Prostate gland (tissue), 2 donors: Measurements from ENCODE around the gene ESR1. TPM values are rescaled to one million over a fixed set of nuclear protein-coding genes. Genes with fewer than 3 reads are reported as not detected.

Experiments
- DNase-seq: peaks from one replicate; pipeline ENCODE4 v3.0.0-alpha.2; 2019; ENCODE audit warnings: low spot score
- H3K27ac ChIP-seq, 2 donors: fragments of 200-600 bp; sonication (generic); 2 replicates each; pipeline ENCODE4 v1.5.1; 2017 to 2019
- H3K27me3 ChIP-seq: fragments of 200-600 bp; sonication (generic); replicated peaks from 2 replicates; pipeline ENCODE4 v1.5.1; 2019; ENCODE audit not compliant: insufficient read depth
- H3K36me3 ChIP-seq, 2 donors: fragments of 200-600 bp; sonication (generic); 1 replicate in 1 of 2; 2 replicates in 1 of 2; pipeline versions ENCODE4 v1.5.1 to v1.8.1; 2017 to 2019
- H3K4me1 ChIP-seq: fragments of 200-600 bp; sonication (generic); replicated peaks from 2 replicates; pipeline ENCODE4 v1.5.1; 2019
- H3K4me3 ChIP-seq, 2 donors: fragments of 200-600 bp; sonication (generic); 2 replicates each; pipeline ENCODE4 v1.5.1; 2017 to 2019
- H3K9me3 ChIP-seq: fragments of 200-600 bp; sonication (generic); 2 replicates; pipeline ENCODE4 v1.5.1; 2017
- POLR2A ChIP-seq: fragments of 450-650 bp; IDR thresholded peaks from one replicate; pipeline ENCODE4 v1.6.1; 2016; ENCODE audit warnings: antibody characterized with exemption, mild to moderate bottlenecking
- POLR2AphosphoS5 ChIP-seq: sonication (generic); formaldehyde crosslinking; IDR thresholded peaks from one replicate; pipeline ENCODE4 v1.6.1; 2017; ENCODE audit warnings: antibody characterized with exemption
- WGBS: methylation state at CpG from one replicate; pipeline ENCODE4 v1.1.5; 2018; 5-methylcytosine and 5-hydroxymethylcytosine counted together
- intact Hi-C: fragments of 100-400 bp; cut with DNase I; formaldehyde crosslinking; loops from one replicate; pipeline ENCODE4 v1.14.2; 2022
- total RNA-seq, 2 donors: library from RNA; depleted of rRNA; stranded (reverse); fragments of >200 nt; gene quantifications; one replicate each; pipeline ENCODE4 v1.1.0, GENCODE V29; 2016
- TF ChIP-seq, protein P1 (sequence below), 4 experiments: fragments of 200-600 bp in 2 of 4; fragments of 450-650 bp in 2 of 4; sonication (generic) in 2 of 4; IDR thresholded peaks; 1 replicate in 3 of 4; 2 replicates in 1 of 4; pipeline ENCODE4 v1.5.1; 2016 to 2019; ENCODE audit warnings: antibody characterized with exemption in 4 of 4, mild to moderate bottlenecking in 2 of 4, moderate library complexity in 2 of 4

The ESR1 gene
- total RNA-seq, 2 donors from 2014 or later = 2.3 to 5.6 TPM

DNA sequence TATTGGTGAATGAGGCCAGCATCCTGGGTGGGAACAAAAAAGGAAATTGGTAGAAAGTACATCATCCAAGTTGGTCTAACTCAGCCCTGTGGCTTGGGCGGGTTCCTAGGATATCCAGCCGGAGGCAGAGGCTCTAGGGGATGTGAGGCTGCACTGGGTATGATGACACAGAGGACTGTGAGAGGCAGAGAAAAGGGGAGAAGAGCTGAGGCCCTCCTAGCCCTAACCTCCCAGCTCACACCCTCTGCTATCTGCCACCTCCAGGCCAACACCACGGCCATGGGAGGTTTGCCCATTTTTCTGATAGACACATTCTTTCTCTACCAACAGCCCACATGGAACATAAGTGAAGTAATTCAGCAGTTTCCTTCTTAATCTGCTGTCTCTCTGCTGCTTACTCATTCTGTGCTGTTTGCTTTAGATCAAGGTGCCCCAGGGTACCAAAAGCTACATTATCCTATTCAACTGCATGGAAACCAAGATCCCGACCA, 284.4 kb downstream of the ESR1 start:
- intact Hi-C loops = no loop called here
- no peaks in the 10 kb centered on the region for H3K36me3 ChIP-seq
- no peak for DNase-seq
- no peaks in the 10 kb centered on the region for H3K27me3 ChIP-seq
- H3K27ac ChIP-seq = peak overlapping the region; percentile 37 to 47
- no peaks in the 10 kb centered on the region for H3K9me3 ChIP-seq
- TF ChIP-seq, protein P1, sequence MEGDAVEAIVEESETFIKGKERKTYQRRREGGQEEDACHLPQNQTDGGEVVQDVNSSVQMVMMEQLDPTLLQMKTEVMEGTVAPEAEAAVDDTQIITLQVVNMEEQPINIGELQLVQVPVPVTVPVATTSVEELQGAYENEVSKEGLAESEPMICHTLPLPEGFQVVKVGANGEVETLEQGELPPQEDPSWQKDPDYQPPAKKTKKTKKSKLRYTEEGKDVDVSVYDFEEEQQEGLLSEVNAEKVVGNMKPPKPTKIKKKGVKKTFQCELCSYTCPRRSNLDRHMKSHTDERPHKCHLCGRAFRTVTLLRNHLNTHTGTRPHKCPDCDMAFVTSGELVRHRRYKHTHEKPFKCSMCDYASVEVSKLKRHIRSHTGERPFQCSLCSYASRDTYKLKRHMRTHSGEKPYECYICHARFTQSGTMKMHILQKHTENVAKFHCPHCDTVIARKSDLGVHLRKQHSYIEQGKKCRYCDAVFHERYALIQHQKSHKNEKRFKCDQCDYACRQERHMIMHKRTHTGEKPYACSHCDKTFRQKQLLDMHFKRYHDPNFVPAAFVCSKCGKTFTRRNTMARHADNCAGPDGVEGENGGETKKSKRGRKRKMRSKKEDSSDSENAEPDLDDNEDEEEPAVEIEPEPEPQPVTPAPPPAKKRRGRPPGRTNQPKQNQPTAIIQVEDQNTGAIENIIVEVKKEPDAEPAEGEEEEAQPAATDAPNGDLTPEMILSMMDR (IDR thresholded peaks at IDR 0.05) = no peak
- TF ChIP-seq POLR2A (no peak), POLR2AphosphoS5 (no peak)
- H3K4me1 ChIP-seq = peaks cover 2% of the 10 kb centered on the region
- H3K4me3 ChIP-seq = no peak overlapping the region
- WGBS = 82% methylated on average over 4 of the region's 4 CpGs

DNA sequence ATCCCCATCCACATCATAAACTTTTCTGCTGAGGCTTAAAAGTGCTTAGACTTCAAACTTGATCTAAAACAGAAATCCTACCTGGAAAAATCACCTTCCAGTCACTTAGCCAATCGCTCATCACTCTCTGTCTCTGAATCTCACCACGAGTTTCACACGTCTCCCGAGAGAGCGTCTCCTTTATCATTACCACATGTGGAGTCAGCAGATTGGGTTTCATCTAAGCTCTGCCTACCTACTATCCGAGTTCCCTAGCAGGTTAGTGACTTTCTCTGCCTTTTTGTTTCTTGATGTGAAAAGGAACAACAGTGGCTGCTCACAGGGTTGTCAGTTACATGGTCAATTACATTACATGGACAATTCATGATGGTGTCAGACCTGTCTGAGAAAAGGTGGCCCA, 286.2 kb downstream of the ESR1 start:
- WGBS = 89% methylated on average over 6 of the region's 6 CpGs
- no peak for DNase-seq
- intact Hi-C loops = no loop called here
- H3K9me3 ChIP-seq = no peaks in the 10 kb centered on the region
- H3K4me3 ChIP-seq = no peak overlapping the region
- no peaks in the 10 kb centered on the region for H3K36me3 ChIP-seq
- H3K27ac ChIP-seq = no peak overlapping the region
- peaks cover 2% of the 10 kb centered on the region for H3K4me1 ChIP-seq
- no peaks in the 10 kb centered on the region for H3K27me3 ChIP-seq
- TF ChIP-seq POLR2A = no peak
- TF ChIP-seq, protein P1 (IDR thresholded peaks at IDR 0.05) = no peak
- TF ChIP-seq POLR2AphosphoS5 = no peak

DNA sequence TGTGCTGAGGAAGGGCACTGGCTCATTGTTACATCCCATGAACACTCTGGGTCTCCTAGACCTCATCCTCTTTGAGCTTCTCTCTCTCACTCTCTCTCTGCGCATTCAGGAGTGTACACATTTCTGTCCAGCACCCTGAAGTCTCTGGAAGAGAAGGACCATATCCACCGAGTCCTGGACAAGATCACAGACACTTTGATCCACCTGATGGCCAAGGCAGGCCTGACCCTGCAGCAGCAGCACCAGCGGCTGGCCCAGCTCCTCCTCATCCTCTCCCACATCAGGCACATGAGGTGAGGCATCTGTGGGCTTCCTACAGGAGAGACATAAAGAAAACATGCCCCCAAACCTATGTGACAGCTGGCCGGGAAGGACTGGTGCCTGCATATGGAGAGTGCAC, 286.8 kb downstream of the ESR1 start:
- 94% methylated on average over 4 of the region's 4 CpGs for WGBS
- DNase-seq = no peak
- H3K36me3 ChIP-seq = no peaks in the 10 kb centered on the region
- H3K27me3 ChIP-seq = no peaks in the 10 kb centered on the region
- TF ChIP-seq POLR2A (no peak), POLR2AphosphoS5 (no peak)
- TF ChIP-seq, protein P1 (IDR thresholded peaks at IDR 0.05) = no peak
- intact Hi-C loops = no loop called here
- no peaks in the 10 kb centered on the region for H3K9me3 ChIP-seq
- no peak overlapping the region for H3K27ac ChIP-seq
- H3K4me3 ChIP-seq = no peak overlapping the region
- H3K4me1 ChIP-seq = peaks cover 2% of the 10 kb centered on the region

DNA sequence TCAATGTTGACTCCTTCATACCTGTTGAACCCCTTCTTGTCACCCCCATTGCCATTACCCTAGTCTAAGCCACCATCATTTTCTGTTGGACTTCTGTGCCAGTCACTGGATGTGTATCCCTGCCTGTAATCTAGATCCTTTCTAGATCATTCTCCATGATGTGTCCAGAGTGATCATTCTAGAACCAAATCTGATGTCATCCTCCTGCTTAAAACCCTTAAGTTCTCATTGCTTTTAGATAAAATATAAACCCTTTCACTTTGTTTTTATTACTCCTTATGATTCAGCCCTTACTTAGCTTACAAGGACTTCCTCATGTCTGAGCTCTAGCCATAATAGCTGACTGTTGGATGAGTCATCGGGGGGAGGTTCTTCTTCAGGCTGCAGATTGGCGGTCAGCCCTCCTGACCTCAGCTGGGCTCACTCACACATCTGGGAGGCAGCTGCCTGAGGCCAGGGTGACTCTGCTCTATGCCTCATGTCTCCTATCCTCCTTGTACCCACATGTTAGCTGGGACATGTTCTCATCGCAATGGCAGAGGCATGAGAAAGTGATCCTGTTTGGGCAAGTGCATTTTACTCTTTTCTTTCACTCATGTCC, 287.6 kb downstream of the ESR1 start:
- intact Hi-C loops = no loop called here
- DNase-seq = peak; percentile 54
- H3K4me3 ChIP-seq = no peak overlapping the region
- peaks cover 2% of the 10 kb centered on the region for H3K4me1 ChIP-seq
- H3K9me3 ChIP-seq = no peaks in the 10 kb centered on the region
- H3K36me3 ChIP-seq = no peaks in the 10 kb centered on the region
- H3K27ac ChIP-seq = peak overlapping the region in 1 of 2 donors; percentile 1
- H3K27me3 ChIP-seq = no peaks in the 10 kb centered on the region
- TF ChIP-seq, protein P1 (IDR thresholded peaks at IDR 0.05) = no peak
- TF ChIP-seq POLR2AphosphoS5 = peak; percentile 64
- no peak for TF ChIP-seq POLR2A
- 61% methylated on average over 3 of the region's 3 CpGs for WGBS

DNA sequence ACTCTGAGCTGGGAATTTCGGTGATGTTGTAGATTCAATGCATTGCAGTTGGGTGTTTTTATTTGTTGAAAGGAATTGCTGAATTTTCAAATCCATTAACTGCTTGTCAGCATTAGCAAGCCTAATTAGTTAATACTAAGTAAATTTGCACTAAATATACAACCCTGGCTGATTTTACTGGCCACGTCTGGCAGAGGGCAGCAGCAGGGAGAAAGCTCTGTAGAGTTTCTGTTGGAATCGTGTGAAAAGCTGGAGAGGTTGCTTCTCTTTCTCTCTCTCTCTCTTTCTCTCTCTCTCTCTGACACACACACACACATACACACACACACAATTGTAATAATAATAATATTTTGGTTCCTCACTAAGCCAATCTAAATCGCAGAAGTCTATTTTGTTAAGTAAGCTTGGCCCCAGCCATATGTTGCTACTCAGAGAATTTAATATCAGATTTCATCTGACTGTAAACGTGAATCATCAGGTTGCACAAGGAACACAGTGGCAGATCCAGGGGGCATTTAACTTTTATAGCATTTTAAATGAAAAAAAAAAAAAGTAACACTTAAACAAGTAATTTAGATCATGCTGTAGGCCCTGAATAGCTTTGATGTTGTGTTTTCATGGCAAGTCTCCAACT, 289.5 kb downstream of the ESR1 start:
- 23% methylated on average over 5 of the region's 5 CpGs for WGBS
- Histone ChIP-seq H3K4me1 (no peaks in the 10 kb centered on the region), H3K36me3 (no peaks in the 10 kb centered on the region), H3K4me3 (no peak overlapping the region), H3K27me3 (no peaks in the 10 kb centered on the region), H3K27ac (peak overlapping the region; percentile 3 to 30), H3K9me3 (no peaks in the 10 kb centered on the region)
- no peak for TF ChIP-seq POLR2A
- TF ChIP-seq, protein P1 (IDR thresholded peaks at IDR 0.05) = peak in 1 of 4 experiments; percentile 5
- intact Hi-C loops = no loop called here
- no peak for DNase-seq
